ENCODE results near the gene TMC5. TPM values are rescaled to one million over a fixed set of nuclear protein-coding genes. Genes with fewer than 3 reads are reported as not detected.
"Not testable (repeated sequence)": the region's sequence is repeated elsewhere in the genome, so short reads cannot be mapped to it uniquely, and the experiment has no call there.

TMC5 gene
- polyA plus RNA-seq, 1 of the 3 experiments (the other 2 are of a cell fraction) = not detected

DNA sequence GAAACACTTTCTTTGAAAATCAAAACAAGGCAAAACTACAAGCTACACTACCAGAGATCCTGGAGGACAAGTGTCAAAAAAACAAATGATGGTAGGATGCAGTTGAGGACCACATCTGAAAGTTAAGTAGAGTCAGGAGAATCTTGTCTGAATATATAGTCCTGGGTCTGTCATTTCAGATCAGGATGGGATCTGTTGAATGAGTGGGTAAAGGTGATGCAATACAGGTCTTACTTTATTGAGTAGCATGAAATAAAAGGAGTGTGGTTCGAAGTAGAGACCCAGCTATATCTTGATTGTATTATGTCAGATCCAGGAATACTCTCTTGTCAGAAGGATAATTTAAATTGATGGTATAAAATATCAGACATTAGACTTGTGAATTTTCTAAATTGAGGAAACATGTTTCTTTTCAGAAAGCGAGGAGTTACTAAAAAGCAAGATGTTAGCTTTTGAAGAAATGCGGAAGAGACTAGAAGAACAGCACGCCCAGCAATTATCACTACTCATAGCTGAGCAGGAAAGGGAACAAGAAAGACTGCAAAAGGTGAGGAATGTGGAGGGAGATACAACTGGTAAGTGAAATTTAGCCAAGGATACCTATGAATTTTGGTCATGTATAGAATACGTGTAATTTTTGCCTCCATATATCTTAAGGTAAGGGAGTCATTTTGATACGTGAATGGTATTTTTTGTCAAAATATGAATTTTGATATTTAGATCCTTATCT is 122.7 kb downstream of the TMC5 start:
- Histone ChIP-seq H3K9me3 (no peaks in the 10 kb centered on the region), H3K27ac (ENCODE audit: low read depth in 2 of 2, low read length in 1 of 2) (no peak overlapping the region), H3K36me3 (replicated peaks in 1 of 2; ENCODE audit: control insufficient read depth in 1 of 2, insufficient read depth in 2 of 2, low read length in 1 of 2) (peaks cover 58 to 63% of the 10 kb centered on the region in 2 experiments), H2AFZ (ENCODE audit: low read depth) (no peak overlapping the region), H3K9me2 (no peaks in the 10 kb centered on the region), H3K4me1 (ENCODE audit: control insufficient read depth in 1 of 2, insufficient read depth in 2 of 2, low read depth in 1 of 2, low read length in 1 of 2) (no peaks in the 10 kb centered on the region), H3F3A (replicated peaks; ENCODE audit: insufficient read depth) (peaks cover 5% of the 10 kb centered on the region), H4K20me1 (ENCODE audit: insufficient read depth) (no peaks in the 10 kb centered on the region), H3K4me2 (no peak overlapping the region), H3K9ac (no peak overlapping the region), H3K4me3 (ENCODE audit: low read depth in 2 of 2, low read length in 1 of 2) (no peak overlapping the region), H3K79me2 (ENCODE audit: insufficient read depth) (no peaks in the 10 kb centered on the region), H3K27me3 (ENCODE audit: insufficient read depth) (no peaks in the 10 kb centered on the region)
- WGBS (ENCODE audit: low lambda C conversion rate) = 95% methylated on average over 6 of the region's 6 CpGs
- DNase-seq = no peak
- ChIA-PET CTCF (interaction anchor here (0.7 to 1.1 kb wide), 3 partner anchors 13 to 35 kb away, joined by 3 read pairs; partner anchors contain the start of gene VPS35L), POLR2A (interaction anchor here (1.1 kb wide), 1 partner anchor 8 kb away, joined by 4 read pairs; no protein-coding TSS in a partner anchor)
- no peak for TF ChIP-seq FOSL2 (IDR thresholded peaks at IDR 0.05; ENCODE audit: borderline replicate concordance, low read depth)
- no peak for TF ChIP-seq GABPA (IDR thresholded peaks at IDR 0.05; ENCODE audit: low read depth)
- TF ChIP-seq SMC3 (IDR thresholded peaks at IDR 0.05; ENCODE audit: low read depth, low read length) = no peak

DNA sequence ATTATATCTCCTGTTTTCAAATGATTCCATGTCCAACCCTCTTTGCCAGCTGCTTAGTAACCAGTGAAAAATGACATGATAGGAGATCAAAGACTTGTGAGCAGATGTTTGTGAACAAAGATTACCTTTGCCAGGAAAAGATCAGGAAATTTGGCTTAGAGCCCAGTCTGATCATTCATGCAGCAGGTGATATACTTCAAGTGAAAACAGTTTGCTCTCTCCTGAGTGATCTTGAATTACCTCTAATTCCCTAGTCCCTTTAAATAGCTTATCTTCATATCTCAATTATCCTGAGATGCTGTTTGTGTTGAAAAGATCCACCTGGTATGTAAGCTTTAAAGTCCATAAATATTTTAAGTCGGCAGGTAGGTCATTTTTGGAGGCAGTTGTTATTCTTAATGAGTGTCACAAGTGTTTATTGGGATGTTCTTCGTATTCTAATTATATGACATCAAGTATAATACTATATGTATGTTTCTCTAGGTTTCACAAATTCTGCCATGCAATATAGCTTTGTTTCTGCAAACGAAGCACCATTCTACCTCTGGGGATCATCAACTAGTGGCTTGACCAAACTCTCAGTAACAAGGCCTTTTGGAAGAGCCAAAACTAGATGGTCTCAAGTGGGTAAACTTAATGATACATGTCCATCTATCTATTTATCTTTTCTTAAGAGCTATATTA is 124.6 kb downstream of the TMC5 start:
- Histone ChIP-seq H3K79me2 (ENCODE audit: insufficient read depth) (no peaks in the 10 kb centered on the region), H3K9me3 (no peaks in the 10 kb centered on the region), H3K36me3 (replicated peaks in 1 of 2; ENCODE audit: control insufficient read depth in 1 of 2, insufficient read depth in 2 of 2, low read length in 1 of 2) (peaks cover 47 to 69% of the 10 kb centered on the region in 2 experiments), H3K27me3 (ENCODE audit: insufficient read depth) (no peaks in the 10 kb centered on the region), H3F3A (replicated peaks; ENCODE audit: insufficient read depth) (peaks cover 5% of the 10 kb centered on the region), H3K4me3 (ENCODE audit: low read depth in 2 of 2, low read length in 1 of 2) (no peak overlapping the region), H2AFZ (ENCODE audit: low read depth) (no peak overlapping the region), H3K4me1 (ENCODE audit: control insufficient read depth in 1 of 2, insufficient read depth in 2 of 2, low read depth in 1 of 2, low read length in 1 of 2) (no peaks in the 10 kb centered on the region), H3K4me2 (no peak overlapping the region), H3K27ac (ENCODE audit: low read depth in 2 of 2, low read length in 1 of 2) (no peak overlapping the region), H3K9me2 (no peaks in the 10 kb centered on the region), H4K20me1 (ENCODE audit: insufficient read depth) (no peaks in the 10 kb centered on the region), H3K9ac (no peak overlapping the region)
- ChIA-PET CTCF (interaction anchor here (2.2 kb wide), 1 partner anchor 12 kb away, joined by 8 read pairs; no protein-coding TSS in a partner anchor), POLR2A (no interaction called here)
- no peak for DNase-seq
- WGBS (ENCODE audit: low lambda C conversion rate) = 97% methylated on average over 3 of the region's 3 CpGs
- TF ChIP-seq, protein P1, sequence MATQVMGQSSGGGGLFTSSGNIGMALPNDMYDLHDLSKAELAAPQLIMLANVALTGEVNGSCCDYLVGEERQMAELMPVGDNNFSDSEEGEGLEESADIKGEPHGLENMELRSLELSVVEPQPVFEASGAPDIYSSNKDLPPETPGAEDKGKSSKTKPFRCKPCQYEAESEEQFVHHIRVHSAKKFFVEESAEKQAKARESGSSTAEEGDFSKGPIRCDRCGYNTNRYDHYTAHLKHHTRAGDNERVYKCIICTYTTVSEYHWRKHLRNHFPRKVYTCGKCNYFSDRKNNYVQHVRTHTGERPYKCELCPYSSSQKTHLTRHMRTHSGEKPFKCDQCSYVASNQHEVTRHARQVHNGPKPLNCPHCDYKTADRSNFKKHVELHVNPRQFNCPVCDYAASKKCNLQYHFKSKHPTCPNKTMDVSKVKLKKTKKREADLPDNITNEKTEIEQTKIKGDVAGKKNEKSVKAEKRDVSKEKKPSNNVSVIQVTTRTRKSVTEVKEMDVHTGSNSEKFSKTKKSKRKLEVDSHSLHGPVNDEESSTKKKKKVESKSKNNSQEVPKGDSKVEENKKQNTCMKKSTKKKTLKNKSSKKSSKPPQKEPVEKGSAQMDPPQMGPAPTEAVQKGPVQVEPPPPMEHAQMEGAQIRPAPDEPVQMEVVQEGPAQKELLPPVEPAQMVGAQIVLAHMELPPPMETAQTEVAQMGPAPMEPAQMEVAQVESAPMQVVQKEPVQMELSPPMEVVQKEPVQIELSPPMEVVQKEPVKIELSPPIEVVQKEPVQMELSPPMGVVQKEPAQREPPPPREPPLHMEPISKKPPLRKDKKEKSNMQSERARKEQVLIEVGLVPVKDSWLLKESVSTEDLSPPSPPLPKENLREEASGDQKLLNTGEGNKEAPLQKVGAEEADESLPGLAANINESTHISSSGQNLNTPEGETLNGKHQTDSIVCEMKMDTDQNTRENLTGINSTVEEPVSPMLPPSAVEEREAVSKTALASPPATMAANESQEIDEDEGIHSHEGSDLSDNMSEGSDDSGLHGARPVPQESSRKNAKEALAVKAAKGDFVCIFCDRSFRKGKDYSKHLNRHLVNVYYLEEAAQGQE (IDR thresholded peaks at IDR 0.05; ENCODE audit: low read depth, low read length) = no peak
- TF ChIP-seq NFIC (IDR thresholded peaks at IDR 0.05; ENCODE audit: borderline replicate concordance) (no peak), CHD2 (IDR thresholded peaks at IDR 0.05; ENCODE audit: low read length, partially characterized antibody) (no peak), RXRA (IDR thresholded peaks at IDR 0.05; ENCODE audit: borderline replicate concordance, low read depth) (no peak), TEAD4 (IDR thresholded peaks at IDR 0.05; ENCODE audit: borderline replicate concordance, insufficient read depth) (no peak), ELF1 (IDR thresholded peaks at IDR 0.05) (no peak)

GRCh38 chr16:19543278-19543996 is 125.8 kb downstream of the TMC5 start:
- DNase-seq; H3K9ac ChIP-seq; H4K20me1 ChIP-seq (ENCODE audit: insufficient read depth); H3K79me2 ChIP-seq (ENCODE audit: insufficient read depth); H2AFZ ChIP-seq (ENCODE audit: low read depth); H3K4me1 ChIP-seq (ENCODE audit: control insufficient read depth in 1 of 2, insufficient read depth in 2 of 2, low read depth in 1 of 2, low read length in 1 of 2); H3K27me3 ChIP-seq (ENCODE audit: insufficient read depth); H3K27ac ChIP-seq (ENCODE audit: low read depth in 2 of 2, low read length in 1 of 2); H3K4me2 ChIP-seq; H3K9me2 ChIP-seq; POLR2A ChIA-PET; H3K9me3 ChIP-seq; H3K4me3 ChIP-seq (ENCODE audit: low read depth in 2 of 2, low read length in 1 of 2); H3F3A ChIP-seq (replicated peaks; ENCODE audit: insufficient read depth): not testable (repeated sequence)
- 79% methylated on average over 10 of the region's 10 CpGs for WGBS (ENCODE audit: low lambda C conversion rate)
- peaks cover 57 to 73% of the 10 kb centered on the region in 2 experiments for H3K36me3 ChIP-seq (replicated peaks in 1 of 2; ENCODE audit: control insufficient read depth in 1 of 2, insufficient read depth in 2 of 2, low read length in 1 of 2)
- CTCF ChIA-PET = interaction anchor here (0.7 to 2.2 kb wide), 2 partner anchors 11 to 19 kb away, joined by 4 to 8 read pairs; partner anchors contain the start of gene CCP110

Data from SK-N-SH (cell line).